ENCODE measurements around the gene EFCAB6. TPM values are rescaled to one million over a fixed set of nuclear protein-coding genes. Genes with fewer than 3 reads are reported as not detected.

EFCAB6 gene
- 0.88 and 3.1 TPM in 2 replicates for total RNA-seq (2014; rRNA removed; shearing (Covaris generic))

- peak; percentile 76 for DNase-seq (ENCODE audit: low spot score)
Measured at GRCh38 chr22:43812149-43812842, at the start of gene EFCAB6. Gene EFCAB6 (minus strand): TSS chr22:43812305. CDS start chr22:43782318, 29,987 bp downstream.

- DNase-seq (ENCODE audit: low spot score), result no peak
Measured at GRCh38 chr22:43861529-43861928, 49.4 kb upstream of the EFCAB6 start.

DNA sequence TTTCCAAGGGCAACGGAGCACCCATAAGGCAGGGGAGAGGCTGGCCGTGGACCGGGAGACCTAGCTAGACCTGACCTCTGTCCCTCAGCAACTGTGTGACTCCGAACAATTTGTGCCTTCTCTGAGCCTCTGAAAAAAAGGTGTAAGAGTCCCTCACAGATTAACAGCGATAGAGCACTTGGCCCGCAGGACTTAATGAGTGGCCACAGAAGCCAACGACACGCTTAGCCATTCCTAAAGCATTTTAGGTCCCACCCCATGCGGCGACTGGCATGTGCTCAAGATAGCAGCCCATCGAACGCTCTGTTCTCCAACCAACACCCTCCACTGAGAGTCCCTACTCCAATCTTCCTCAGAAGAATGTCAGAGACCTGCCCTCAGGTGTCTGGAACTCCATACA, 48.7 kb upstream of the EFCAB6 start:
- DNase-seq (ENCODE audit: low spot score), result no peak

DNA sequence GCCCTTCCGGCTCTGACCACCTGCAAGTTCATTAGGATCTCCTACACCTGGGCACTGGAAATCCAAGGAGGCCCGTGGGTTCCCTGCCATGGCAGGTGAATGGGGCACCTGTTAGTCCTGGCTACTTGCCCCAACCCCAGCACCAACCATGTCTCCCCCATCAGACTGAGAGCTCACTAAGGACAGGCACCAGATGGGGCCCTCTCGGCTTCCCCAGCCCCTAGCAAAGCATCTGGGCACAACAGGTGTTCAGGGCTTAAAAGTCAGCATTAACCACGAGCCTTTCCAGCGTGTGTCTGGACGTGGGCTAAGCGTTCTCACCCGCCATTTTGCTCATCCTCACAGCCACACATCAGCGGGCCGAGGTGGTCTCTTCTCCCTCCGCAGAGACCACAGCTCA, 48.0 kb upstream of the EFCAB6 start:
- DNase-seq (ENCODE audit: low spot score), result no peak

DNA sequence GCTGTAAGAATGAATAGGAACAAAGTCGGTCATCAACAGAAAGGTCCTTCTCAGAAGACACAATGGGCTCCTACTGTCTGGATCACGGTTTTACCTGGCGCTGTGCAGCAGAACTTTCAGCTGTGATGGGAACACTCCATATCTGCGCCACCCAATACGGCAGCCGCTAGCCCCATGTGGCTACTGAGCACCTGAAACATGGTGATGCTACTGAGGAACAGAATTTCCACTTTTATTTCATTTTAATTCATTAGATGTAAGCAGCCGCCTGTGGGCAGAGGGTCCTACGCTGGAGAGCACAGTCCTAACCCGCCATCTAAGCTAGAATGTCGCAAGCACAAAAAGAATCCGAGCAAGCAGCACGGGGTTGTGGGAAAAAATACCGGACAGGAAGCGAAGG, 47.5 kb upstream of the EFCAB6 start:
- no peak for DNase-seq (ENCODE audit: low spot score)

- no peak for DNase-seq (ENCODE audit: low spot score)
Measured at GRCh38 chr22:43859176-43859575, 47.1 kb upstream of the EFCAB6 start.

DNA sequence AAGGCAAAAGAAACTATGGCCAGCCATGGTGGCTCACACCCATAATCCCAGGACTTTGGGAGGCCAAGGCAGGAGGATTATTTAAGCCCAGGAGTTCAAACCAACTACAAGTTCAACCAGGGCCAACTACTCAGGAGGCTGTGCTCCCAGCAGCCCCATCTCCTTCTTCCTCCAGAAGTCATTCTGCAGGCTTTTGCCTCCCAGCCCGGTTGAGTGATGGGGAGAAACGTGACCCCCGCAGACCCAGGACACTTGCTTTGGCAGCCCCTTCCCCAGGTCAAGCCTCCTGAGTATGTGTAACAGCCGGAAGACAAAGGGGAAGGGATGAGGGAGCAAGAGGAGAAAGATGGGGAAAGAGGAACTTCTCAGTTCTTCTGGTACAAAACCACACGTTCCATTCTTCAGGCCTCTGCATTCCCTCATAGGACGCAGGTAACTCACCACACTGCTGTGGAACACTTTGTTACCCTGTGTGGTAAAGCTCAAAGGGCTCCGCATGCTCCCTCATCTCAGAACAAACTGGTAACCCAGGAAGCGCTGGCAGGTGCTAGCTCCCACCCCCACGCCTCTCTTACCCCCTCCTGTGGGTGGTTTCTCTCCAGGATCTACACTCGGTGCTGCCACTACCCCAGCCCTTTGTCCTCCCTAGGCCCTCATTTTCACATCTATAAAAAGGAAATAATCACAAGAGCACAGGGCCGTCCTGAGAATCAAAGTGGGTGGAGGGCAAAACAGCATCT, 46.2 kb upstream of the EFCAB6 start:
- no peak for DNase-seq (ENCODE audit: low spot score)

DNA sequence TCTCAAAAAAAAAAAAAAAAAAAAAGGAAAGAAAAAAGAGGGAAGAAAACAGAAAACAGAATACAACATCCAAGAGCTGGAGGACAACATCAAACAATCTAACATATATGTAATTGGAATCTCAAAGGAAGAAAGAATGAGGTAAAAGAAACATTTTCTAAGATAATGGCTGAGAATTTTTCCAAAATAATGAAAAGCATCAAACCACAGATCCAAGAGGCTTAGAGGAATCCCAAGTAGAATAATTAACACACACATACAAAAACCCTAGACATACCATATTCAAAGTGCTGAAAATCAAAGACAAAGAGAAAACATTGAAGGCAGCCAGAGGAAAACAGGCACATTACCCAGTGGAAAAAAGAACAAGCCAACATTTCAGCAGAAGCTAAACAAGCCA, 45.3 kb upstream of the EFCAB6 start:
- no peak for DNase-seq (ENCODE audit: low spot score)

DNA sequence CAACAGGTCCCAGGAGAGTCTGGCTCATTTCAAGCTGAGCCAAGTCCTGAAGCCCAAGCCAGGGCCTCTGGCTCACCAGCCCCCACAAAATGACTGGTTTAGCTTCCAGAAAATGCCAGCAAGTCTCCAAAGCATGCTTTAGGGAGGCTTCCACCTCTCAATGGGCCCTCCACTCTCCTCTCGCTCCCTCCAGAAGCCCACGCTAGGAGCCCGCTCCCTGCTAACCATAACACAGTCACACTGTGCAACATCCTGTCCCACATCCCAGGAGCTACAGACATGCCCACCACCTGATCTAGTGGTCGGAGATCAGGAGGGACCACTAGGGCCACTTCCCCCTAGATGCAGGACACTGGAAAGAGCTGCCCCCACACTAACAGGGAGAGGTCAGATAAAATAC, 43.3 kb upstream of the EFCAB6 start:
- DNase-seq (ENCODE audit: low spot score), result no peak

- DNase-seq (ENCODE audit: low spot score), result no peak
Measured at GRCh38 chr22:43854786-43855271, 42.7 kb upstream of the EFCAB6 start.

DNA sequence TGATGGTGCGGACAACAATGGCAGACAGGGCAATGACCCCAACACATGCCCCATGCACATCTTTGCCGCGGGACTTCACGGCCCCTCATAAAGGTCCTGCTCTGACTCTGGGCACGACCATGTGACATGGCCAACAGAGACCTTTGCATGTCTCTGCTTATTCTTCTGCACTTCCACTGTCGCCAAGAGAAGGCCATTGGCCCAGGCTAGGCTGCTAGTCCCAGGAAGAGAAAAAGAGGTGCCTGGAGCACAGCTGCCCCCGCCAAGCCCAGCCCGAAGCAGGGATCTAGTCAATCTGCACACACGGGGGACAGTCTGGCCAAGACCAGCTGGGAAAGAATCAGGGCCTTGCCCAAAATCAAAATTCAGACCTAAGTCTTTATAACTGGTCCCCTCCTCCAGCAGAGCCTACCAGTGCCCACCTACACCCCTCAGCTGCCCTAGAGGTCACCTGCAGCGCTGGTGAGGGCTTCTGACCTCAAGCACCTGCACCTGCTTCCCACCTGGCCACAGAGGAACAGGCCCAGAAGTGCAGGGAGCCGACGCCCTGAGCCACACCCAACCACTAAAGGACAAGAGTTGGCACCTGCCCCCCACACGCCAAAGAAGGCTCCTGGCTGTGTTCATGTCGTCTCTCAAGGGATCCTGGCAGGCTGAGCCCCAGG, 42.1 kb upstream of the EFCAB6 start:
- no peak for DNase-seq (ENCODE audit: low spot score)

DNA sequence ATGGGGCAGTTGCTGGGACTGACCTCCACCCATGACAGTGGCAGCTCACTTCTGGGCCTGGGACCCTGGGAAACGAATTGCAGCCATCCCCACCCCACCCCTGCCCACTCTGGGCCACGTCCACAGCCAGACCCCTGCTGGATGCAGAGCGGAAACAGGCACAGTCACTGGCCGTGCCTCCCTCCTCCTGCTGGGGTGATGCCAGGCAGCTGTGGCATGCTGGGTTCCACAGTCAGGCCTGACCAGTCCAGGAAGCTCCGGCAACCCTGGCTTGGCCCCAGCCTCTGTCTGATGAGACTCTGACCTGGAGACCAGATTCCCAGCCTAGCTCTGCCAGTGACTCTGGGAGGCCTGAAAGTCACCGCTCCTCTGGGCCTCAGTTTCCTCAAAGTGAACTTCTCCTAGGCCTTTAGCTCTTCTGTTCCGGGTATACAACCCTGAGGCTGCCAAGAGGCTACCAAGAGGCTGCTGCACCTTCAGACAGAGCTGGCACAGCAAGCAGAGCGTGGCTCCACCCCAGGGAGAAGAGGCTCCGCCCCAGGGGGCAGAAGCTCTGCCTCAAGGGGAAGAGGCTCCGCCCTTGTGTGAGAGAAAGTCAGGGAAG, 41.3 kb upstream of the EFCAB6 start:
- DNase-seq (ENCODE audit: low spot score), result no peak

- DNase-seq (ENCODE audit: low spot score), result no peak
Measured at GRCh38 chr22:43852573-43853327, 40.6 kb upstream of the EFCAB6 start.

GRCh38 chr22:43851979-43852307, 39.8 kb upstream of the EFCAB6 start:
- no peak for DNase-seq (ENCODE audit: low spot score)

DNA sequence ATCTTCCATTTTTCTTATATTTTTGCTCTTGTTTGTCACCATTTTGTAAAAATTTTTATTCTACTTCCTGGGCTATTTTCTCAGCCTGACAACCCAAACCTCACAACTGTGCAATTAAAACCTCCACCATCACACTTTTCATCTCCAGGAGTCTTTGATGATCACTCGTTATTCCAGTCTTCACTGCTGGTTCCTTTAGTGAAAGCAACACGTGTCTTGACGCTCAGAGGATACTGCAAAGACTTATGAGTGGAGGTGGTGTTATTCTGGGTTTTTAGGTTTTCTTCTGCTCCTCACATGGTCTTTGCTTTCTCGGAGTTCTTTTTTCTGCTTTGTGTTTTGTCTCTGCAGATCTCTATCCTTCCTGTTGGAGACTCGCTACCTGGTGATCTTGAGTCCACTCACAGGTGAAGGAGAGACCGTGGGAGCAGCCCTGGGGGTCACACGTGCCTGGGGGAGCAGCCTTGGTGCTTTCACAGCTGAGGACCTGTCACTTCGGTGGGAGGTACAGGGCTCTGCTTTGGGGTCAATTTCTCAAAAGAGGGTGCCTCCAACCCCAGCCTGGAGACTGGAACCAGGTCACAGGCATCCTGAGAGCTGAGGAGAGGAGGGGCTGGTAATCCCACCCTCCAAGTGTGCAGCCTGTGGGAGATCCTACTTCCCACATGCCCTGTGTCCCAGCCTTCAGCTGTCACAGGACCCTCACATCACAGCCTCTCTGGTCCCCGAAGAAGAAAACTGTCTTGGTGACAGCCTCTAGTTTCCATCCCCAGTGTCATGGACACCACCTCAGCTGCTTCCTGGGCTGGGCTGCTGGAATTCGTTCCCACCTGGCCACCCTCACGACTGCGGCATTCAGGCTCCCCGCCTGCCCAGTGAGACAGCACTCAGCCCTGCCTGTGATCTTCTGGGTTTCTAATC, 39.2 kb upstream of the EFCAB6 start:
- DNase-seq (ENCODE audit: low spot score), result no peak

- DNase-seq (ENCODE audit: low spot score), result no peak
Measured at GRCh38 chr22:43850529-43850928, 38.4 kb upstream of the EFCAB6 start.

DNA sequence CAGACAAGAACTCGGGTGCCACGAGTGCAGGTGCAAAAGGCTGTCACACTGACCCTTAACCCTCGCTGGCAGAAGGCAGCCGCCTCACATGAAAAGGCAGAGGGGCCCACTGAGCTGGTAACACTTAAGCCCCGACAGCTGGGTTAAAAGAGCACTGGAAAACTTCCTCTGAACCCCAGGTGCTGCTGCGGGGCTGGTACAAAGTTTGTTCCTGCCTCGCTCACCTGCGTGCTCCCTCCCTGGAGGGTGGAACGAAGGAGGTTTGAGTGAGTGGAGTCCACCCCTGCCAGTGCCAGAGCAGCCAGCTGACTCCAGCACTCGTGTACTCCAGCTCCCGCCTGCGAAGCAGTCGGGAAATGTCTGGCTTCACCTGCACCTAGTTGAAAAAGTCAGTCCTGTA, 37.6 kb upstream of the EFCAB6 start:
- DNase-seq (ENCODE audit: low spot score), result no peak

- no peak for DNase-seq (ENCODE audit: low spot score)
Measured at GRCh38 chr22:43848366-43849171, 36.5 kb upstream of the EFCAB6 start.

DNA sequence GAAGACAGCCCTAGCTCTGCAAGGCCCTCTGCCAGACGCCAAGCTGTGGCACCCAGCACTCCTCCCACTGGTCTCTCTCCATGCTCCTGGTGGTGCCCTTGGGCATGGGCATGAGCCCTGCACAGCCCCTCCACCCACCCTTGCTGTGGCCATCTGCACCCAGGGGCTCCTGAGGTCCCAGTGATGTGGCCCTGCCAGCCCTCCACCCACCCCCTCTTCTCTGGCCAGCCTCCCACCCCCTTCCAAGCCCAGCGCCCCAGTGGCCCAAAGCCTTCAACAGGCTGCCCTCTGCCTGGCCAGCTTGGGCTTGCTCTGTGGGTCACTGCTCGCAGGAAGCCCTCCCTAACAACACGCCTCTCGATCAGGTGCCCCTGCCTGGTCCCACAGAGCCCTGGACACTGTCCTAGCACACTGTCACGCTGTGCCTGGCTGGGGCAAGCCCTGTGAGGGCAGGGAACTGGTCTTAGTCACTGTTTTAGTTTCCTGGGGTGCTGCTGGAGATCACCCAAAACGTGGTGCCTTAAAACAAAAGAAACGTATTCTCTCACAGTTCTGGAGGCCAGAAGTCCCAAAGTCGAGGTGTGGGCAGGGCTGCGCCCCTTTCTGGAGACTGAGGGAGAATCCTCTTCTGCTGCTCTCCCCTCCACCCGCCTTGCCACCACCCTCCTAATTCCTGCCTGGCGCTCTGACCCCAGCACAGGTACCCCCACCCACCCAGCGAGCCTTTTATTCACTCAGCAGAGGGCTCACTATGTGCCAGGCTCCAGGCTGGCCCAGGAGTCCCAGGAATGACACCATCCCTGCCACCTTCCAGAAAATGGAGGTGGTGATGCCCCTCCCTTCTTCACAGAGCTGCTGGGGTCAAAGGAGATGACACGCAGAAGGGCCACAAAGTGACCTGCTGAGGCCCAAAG, 35.5 kb upstream of the EFCAB6 start:
- no peak for DNase-seq (ENCODE audit: low spot score)
